Measurements from ENCODE around the gene MRPL39. TPM values are rescaled to one million over a fixed set of nuclear protein-coding genes. Genes with fewer than 3 reads are reported as not detected.

The MRPL39 gene
- polyA plus RNA-seq, 2 of the 4 experiments (the other 2 are of a cell fraction) = 36.8 to 43.7 TPM

- ChIA-PET CTCF (no interaction called here), POLR2A (no interaction called here)
- Histone ChIP-seq H3K4me2 (no peak overlapping the region), H3K9me3 (no peaks in the 10 kb centered on the region), H3K4me3 (no peak overlapping the region), H3K4me1 (no peaks in the 10 kb centered on the region), H3K27ac (no peak overlapping the region)
- no peak for FAIRE-seq
- DNase-seq (ENCODE audit: low read depth in 1 of 2, low spot score in 1 of 2) = no peak
- ATAC-seq = no peak
- 38% methylated on average over 1 of the region's 1 CpG for WGBS (ENCODE audit: missing lambda C conversion rate)
- no peak for TF ChIP-seq RARB (CRISPR knock-in tag; IDR thresholded peaks at IDR 0.05)
Observed at GRCh38 chr21:25625036-25625435, 17.8 kb upstream of the MRPL39 start.

- CTCF ChIA-PET = no interaction called here
- FAIRE-seq = no peak
Observed at GRCh38 chr21:25624511-25624910, 17.2 kb upstream of the MRPL39 start.

GRCh38 chr21:25619198-25619597 is 11.9 kb upstream of the MRPL39 start:
- ATAC-seq = no peak
- H3K4me1 ChIP-seq = no peaks in the 10 kb centered on the region
- CTCF ChIA-PET = no interaction called here
- no peak for FAIRE-seq
- H3K27ac ChIP-seq = no peak overlapping the region
- no peak for DNase-seq (ENCODE audit: low read depth in 1 of 2, low spot score in 1 of 2)
- POLR2A ChIA-PET = no interaction called here
- WGBS (ENCODE audit: missing lambda C conversion rate) = 45% methylated on average over 2 of the region's 2 CpGs
- H3K9me3 ChIP-seq = no peaks in the 10 kb centered on the region
- no peak overlapping the region for H3K4me3 ChIP-seq
- no peak overlapping the region for H3K4me2 ChIP-seq
- TF ChIP-seq HEYL (CRISPR knock-in tag; IDR thresholded peaks at IDR 0.05) = no peak
- no peak for TF ChIP-seq HOXB13 (CRISPR knock-in tag; IDR thresholded peaks at IDR 0.05; ENCODE audit: low read depth)
- TF ChIP-seq JUN (IDR thresholded peaks at IDR 0.05) = no peak
- TF ChIP-seq GATA3 (IDR thresholded peaks at IDR 0.05; ENCODE audit: borderline replicate concordance) = no peak
- no peak for TF ChIP-seq KDM5A (IDR thresholded peaks at IDR 0.05)
- TF ChIP-seq BCL3 (IDR thresholded peaks at IDR 0.05) = no peak
- TF ChIP-seq CBX2 (IDR thresholded peaks at IDR 0.05; ENCODE audit: borderline replicate concordance, low read depth) = no peak
- TF ChIP-seq MYC (IDR thresholded peaks at IDR 0.05; ENCODE audit: borderline replicate concordance, low read length) = no peak
- no peak for TF ChIP-seq REST (IDR thresholded peaks at IDR 0.05)
- no peak for TF ChIP-seq CEBPB (IDR thresholded peaks at IDR 0.05)
- no peak for TF ChIP-seq NPAS2 (CRISPR knock-in tag; IDR thresholded peaks at IDR 0.05; ENCODE audit: borderline replicate concordance)
- TF ChIP-seq POLR2A (IDR thresholded peaks at IDR 0.05; ENCODE audit: low read length) = no peak
- no peak for TF ChIP-seq FOSB (CRISPR knock-in tag; IDR thresholded peaks at IDR 0.05)
- TF ChIP-seq EP300 (IDR thresholded peaks at IDR 0.05) = no peak

More at GRCh38 chr21:25624511-25624910, 17.2 kb upstream of the MRPL39 start:
- Histone ChIP-seq H3K9me3 (no peaks in the 10 kb centered on the region), H3K27ac (no peak overlapping the region), H3K4me2 (no peak overlapping the region), H3K4me1 (no peaks in the 10 kb centered on the region), H3K4me3 (no peak overlapping the region)
- 67% methylated on average over 4 of the region's 4 CpGs for WGBS (ENCODE audit: missing lambda C conversion rate)
- no peak for ATAC-seq
- POLR2A ChIA-PET = no interaction called here
- no peak for DNase-seq (ENCODE audit: low read depth in 1 of 2, low spot score in 1 of 2)
- TF ChIP-seq RNF2 (IDR thresholded peaks at IDR 0.05; ENCODE audit: borderline replicate concordance, low read depth) (no peak), MAFK (IDR thresholded peaks at IDR 0.05; ENCODE audit: partially characterized antibody) (no peak), ATOH8 (CRISPR knock-in tag; IDR thresholded peaks at IDR 0.05; ENCODE audit: low read depth) (no peak), CHD4 (IDR thresholded peaks at IDR 0.05; ENCODE audit: borderline replicate concordance) (no peak), GATA3 (IDR thresholded peaks at IDR 0.05; ENCODE audit: borderline replicate concordance) (no peak), HEYL (CRISPR knock-in tag; IDR thresholded peaks at IDR 0.05) (no peak), MAX (IDR thresholded peaks at IDR 0.05) (no peak), RFX5 (IDR thresholded peaks at IDR 0.05) (no peak), EHMT2 (IDR thresholded peaks at IDR 0.05; ENCODE audit: low read depth) (no peak), RARB (CRISPR knock-in tag; IDR thresholded peaks at IDR 0.05) (no peak), CTCF (IDR thresholded peaks at IDR 0.05) (no peak), ZNF302 (CRISPR knock-in tag; IDR thresholded peaks at IDR 0.05) (no peak), JUN (IDR thresholded peaks at IDR 0.05) (no peak)
